ENCODE results near the gene RNF157. TPM values are rescaled to one million over a fixed set of nuclear protein-coding genes. Genes with fewer than 3 reads are reported as not detected.

Gene RNF157
- total and polyA plus RNA-seq, 9 of the 15 experiments (the other 6 are each of a cell fraction or from before 2014, with no cell fraction given), result 8.1 to 31.7 (median 20.8) TPM

GRCh38 chr17:76233588-76234353, 6.5 kb downstream of the RNF157 start (continued):
- TF ChIP-seq STAT5B (CRISPR knock-in tag; IDR thresholded peaks at IDR 0.05), result no peak
- no peak for TF ChIP-seq KHSRP (IDR thresholded peaks at IDR 0.05)
- TF ChIP-seq GTF3C2 (IDR thresholded peaks at IDR 0.05; ENCODE audit: borderline replicate concordance, extremely low read depth, insufficient read length), result no peak
- no peak for TF ChIP-seq NCOA6 (IDR thresholded peaks at IDR 0.05)
- TF ChIP-seq ELK1 (CRISPR knock-in tag; IDR thresholded peaks at IDR 0.05), result no peak
- no peak for TF ChIP-seq ZNF445 (CRISPR knock-in tag; IDR thresholded peaks at IDR 0.05; ENCODE audit: low read depth)
- TF ChIP-seq MYNN (IDR thresholded peaks at IDR 0.05), result no peak
- TF ChIP-seq MYNN (CRISPR knock-in tag; IDR thresholded peaks at IDR 0.05), result no peak
- no peak for TF ChIP-seq ZNF408 (CRISPR knock-in tag; IDR thresholded peaks at IDR 0.05; ENCODE audit: low read depth)
- no peak for TF ChIP-seq SREBF2 (CRISPR knock-in tag; IDR thresholded peaks at IDR 0.05)
- no peak for TF ChIP-seq THAP7 (CRISPR knock-in tag; IDR thresholded peaks at IDR 0.05)
- TF ChIP-seq BRF2 (IDR thresholded peaks at IDR 0.05; ENCODE audit: borderline replicate concordance, insufficient read depth, insufficient read length), result no peak
- no peak for TF ChIP-seq ID3 (CRISPR knock-in tag; IDR thresholded peaks at IDR 0.05)
- TF ChIP-seq ID3 (tag; IDR thresholded peaks at IDR 0.05), result no peak
- TF ChIP-seq TCFL5 (CRISPR knock-in tag; conservative IDR thresholded peaks at IDR 0.05), result no peak
- no peak for TF ChIP-seq HMGXB4 (CRISPR knock-in tag; IDR thresholded peaks at IDR 0.05)
- TF ChIP-seq STAT6 (CRISPR knock-in tag; IDR thresholded peaks at IDR 0.05), result no peak
